Loucy (cell line): Measurements from ENCODE around the gene L3MBTL4.

Experiments
- CTCF ChIP-seq: fragments of 200-600 bp; sonication (generic); conservative IDR thresholded peaks from 2 replicates; pipeline ENCODE4 v1.5.1; 2014; ENCODE audit warnings: mild to moderate bottlenecking, antibody characterized with exemption, low read length
- EZH2phosphoT487 ChIP-seq: fragments of 200-600 bp; IDR thresholded peaks from 2 replicates; pipeline ENCODE4 v1.6.1; 2018; ENCODE audit warnings: antibody characterized with exemption, mild to moderate bottlenecking, moderate library complexity, borderline replicate concordance

- TF ChIP-seq CTCF (no peak), EZH2phosphoT487 (no peak)
These were observed 166.7 kb downstream of the L3MBTL4 start for GRCh38 chr18:6248017-6248416.
